Stimulated activated CD4-positive, alpha-beta T cell treated with anti-CD3 and anti-CD28 coated beads, Interleukin-12 subunit alpha, Interleukin-12 subunit beta, amount 100 ng/mL, for 24 hours (primary cell): ENCODE results near the gene C2orf72.
"Not testable (repeated sequence)": the region's sequence is repeated elsewhere in the genome, so short reads cannot be mapped to it uniquely, and the experiment has no call there.

Experiments
- DNase-seq, 2 experiments: peaks; one replicate each; pipeline ENCODE4 v3.0.0-alpha.2; 2020; ENCODE audit warnings: low read depth in 2 of 2

The C2orf72 gene

DNA sequence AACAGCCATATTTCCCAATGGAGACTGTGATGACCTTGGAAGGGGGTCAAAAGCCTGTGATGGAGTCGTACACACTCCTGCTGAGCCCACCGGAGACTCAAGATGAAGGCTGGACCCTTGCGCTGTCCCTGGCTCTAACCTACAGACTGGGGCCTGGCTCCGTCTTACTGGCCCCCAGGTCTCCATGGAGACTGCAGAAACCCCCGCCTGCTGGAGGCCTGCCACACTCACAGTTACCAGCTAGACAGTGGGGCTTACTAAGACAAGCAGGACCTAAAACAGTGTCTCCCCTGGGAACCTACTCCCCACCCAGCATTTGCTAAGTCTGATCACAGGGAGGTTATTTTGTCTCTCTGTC lies 9.6 kb downstream of the C2orf72 start:
- no peak for DNase-seq

GRCh38 chr2:231047274-231047922 lies 10.1 kb downstream of the C2orf72 start:
- no peak for DNase-seq

- no peak for DNase-seq
Measured at GRCh38 chr2:231047923-231048915, 10.9 kb downstream of the C2orf72 start.

DNA sequence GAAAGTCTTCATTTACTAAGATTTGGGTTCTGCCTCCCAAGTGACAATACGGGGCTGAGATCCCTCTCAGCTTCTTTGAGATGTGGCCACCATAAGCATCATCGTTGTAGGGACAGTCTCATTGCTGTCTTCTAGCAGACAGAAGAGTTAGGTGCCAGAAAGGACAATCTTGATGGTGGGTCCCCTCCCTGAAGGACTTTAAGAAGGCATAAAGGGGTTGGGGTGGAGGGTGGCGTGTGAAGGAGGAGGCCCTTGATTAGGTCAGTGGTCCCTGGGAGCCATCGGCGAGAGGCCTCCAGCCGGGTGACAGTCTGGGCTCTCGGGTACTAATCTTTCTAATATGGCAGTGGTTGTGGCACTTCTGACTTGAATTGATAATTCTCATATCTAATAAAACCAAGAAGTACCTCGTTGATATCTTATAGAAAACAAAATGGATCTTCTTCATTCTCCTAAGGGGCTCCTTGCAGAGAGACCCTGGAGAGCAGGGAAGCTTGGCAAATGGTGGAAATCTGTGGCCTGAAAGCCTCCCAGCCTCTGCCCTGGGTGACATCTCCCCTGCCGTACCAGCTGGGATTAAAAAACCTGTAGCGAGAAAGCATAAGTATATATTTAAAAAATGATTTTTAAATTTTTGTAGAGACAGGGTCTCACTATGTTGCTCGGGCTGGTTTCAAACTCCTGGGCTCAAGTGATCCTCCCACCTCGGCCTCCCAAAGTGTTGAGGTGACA lies 12.1 kb downstream of the C2orf72 start:
- no peak for DNase-seq

DNA sequence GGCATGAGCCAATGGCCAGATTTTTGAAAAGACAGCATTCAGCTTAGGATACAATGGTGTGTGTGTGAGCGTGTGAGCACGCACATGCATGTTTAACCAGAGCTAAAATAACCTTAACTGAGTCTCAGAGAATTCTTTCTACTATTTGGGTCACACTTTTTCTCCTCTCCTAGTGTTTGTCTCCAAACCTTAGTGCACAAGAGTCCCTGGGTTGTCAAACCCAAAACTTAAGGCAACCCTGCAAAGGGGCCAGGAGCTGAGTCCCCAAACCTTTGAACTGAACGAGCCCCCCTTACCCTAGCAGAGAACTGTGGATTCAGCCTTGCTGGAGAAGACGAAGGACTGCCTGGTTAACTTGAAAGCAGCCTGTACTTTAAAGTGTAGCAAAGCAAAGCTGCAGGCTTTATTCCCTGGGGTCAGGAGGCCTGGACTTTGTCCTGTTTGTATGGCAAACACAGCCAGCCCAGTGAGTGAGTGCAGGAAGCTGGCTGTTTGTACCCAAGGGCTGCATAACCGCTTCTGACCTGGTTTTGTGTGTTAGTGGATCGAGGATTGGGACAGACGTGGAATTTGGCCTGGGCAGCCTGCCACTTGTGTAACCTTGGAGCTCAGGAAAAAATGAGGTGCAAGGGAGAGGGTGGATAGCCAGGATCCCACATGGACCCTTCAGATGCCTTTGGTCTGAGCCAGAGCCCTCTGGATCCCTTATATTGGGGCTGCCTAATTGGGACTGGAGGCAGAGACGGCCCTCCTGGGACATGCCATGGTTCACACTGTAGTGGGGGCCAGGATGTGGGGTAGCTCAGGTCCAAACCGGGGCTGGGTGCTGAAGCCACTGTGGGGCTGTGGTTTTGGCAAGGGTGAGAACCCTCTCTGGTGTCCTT lies 12.9 kb downstream of the C2orf72 start:
- DNase-seq = no peak

- no peak for DNase-seq
Measured at GRCh38 chr2:231051116-231051515, 13.8 kb downstream of the C2orf72 start.

DNA sequence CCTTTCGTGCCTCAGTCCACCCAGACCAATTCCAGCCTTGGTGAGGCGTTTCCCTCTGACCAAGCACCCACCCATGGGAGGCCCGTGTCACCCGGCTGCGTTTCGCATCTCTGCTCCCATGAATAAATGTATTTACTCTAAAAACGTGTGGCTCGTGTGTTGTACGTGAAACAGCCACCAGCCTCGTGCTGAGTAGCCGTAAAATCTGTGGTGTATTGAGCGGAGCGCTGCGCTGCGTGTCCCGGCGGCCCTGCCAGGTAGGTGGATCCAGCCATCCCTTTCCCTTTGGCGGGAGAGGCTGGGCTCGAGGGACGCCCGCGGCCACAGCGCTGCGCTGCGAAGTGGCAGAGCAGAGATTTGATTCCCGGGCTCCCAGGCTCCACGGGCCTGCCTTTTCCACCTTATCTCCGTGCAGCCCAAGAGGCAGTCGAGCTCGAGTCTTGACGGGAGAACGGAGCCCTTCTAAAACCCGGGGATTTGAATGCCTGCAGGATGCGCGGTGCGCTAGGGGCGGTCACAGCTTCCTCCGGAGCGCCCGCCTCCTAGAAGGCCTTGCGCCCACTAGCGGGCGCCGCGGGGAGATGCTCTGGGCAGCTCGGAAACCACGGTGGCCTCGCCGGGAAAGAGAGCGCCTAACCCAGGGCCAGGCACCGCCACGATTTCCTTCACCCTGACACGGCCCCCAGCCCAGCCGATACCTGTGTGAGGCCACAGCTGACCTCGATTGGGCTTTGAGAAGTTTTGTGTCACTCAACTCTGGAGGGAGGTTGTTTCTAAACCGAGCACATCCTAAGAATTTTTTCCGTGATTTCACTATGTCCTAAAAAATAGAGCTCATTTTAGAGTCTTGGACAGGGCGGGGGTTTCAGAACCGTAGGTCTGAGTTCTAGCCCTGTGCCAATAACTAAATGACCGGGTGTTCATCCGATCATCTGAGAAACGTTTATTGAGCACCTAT lies 15.4 kb downstream of the C2orf72 start:
- peak; percentile 70 to 79 for DNase-seq

DNA sequence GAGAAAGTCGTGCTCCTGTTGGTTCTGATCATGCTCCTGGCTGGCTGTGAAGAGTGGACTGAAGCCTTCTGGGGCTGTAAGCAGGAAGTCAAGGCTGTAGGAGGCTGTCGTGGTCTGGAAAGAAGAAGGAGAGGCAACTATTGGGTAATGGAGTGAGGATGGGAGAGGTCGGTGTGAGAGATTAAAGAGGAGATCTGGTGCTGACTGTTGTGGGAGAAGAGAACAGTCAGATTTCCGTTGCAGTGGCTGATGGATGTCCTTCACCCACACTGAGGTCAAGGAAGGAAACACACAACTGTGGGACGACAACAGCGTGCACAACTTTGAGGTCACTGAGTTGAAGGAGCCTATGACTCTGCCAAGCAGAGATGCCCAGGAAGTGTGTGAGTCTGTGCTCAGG lies 16.5 kb downstream of the C2orf72 start:
- no peak for DNase-seq

DNA sequence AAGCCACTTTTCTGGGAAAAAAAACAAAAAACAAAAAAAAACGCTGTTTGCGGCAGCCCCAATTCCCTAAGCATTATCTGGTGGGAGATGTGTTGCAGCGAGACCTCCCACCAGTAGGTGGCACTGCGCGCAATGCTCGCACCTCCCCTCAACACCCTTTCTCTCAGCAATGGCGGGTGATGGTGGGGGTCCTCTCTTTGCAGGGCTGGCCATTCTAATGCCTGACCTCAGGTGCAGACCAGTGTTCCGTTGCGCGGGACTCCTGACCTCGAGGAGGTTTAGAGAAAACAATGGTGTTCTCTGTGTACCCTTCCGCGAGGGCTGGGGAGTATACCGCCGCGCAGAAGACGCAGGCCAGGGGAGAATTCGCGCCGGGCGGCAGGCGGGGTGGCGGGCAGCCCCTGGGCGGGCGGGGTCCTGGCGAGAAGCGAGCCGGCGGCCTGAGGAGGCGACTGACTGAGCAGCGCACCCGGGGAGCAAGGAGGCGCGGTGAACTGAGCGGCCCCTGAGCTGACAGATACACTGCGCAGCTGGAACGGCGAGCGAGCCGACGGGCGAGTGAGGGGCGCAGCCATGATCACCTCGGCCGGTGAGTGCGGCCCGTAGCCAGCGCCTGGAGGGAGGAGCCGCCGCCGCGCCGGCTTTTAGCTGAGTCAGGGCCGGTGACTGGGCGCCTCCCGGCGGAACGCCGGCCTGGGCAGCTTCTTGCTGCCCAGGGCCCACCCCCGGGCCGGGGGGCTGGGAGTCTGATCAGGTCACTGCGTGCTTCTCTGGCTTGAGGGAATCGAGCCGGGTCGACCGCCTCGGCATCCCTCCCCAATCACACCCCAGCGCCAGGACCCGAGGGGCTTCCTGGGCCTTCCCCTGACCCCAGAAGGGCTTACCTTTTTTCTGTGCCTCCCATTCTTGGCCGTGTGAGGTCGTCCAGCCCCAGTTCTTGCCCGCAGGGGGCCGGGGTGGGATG lies 19.4 kb downstream of the C2orf72 start, which contains the start of gene PSMD1:
TSS of gene PSMD1 (plus strand) at position 415 of the 964 bp plus-strand sequence. CDS start at position 574, 159 bp downstream.
- peak; percentile 84 to 90 for DNase-seq

- no peak for DNase-seq
Measured at GRCh38 chr2:231057590-231057989, 20.3 kb downstream of the C2orf72 start.

GRCh38 chr2:231058761-231059550 lies 21.6 kb downstream of the C2orf72 start:
- no peak for DNase-seq

GRCh38 chr2:231059756-231060155 lies 22.4 kb downstream of the C2orf72 start:
- DNase-seq = no peak

DNA sequence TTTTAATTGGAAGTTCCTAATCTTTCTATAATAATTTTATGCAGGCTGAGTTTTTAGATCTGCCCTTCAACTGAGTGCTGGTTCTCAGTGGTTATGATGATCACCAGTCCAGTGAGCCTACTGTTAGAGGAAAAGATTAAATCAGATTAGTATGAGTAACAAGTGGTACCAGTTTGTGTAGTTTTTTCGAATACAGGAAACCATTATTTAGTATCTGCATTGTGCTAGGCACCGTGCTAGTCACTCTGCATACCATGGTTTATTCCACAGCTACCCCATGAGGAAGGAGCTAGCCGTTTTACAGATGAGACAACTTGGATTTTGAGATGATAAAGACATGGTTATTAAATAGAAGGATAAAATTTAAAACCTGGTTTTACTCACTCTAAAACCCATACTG lies 25.5 kb downstream of the C2orf72 start:
- no peak for DNase-seq

- no peak for DNase-seq
Measured at GRCh38 chr2:231063347-231063746, 26.0 kb downstream of the C2orf72 start.

DNA sequence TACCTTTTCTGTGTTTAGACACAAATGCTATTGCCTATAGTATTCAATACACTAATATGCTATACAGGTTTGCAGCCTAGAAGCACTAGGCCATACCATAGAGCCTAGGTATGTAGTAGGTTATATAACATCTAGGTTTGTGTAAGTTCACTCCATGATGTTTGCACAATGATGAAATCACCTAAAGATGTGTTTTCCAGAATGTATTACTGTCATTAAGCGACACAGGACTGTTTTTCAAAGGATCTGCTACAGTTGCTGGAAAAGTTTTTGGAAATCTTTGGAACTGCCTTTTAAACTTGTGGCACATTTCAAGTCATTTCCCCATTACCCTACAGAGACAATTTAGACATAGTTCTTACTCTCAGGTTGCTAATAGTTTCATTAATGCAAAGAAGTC lies 28.6 kb downstream of the C2orf72 start:
- DNase-seq = no peak

GRCh38 chr2:231067531-231067930 lies 30.2 kb downstream of the C2orf72 start:
- not testable (repeated sequence) for DNase-seq

DNA sequence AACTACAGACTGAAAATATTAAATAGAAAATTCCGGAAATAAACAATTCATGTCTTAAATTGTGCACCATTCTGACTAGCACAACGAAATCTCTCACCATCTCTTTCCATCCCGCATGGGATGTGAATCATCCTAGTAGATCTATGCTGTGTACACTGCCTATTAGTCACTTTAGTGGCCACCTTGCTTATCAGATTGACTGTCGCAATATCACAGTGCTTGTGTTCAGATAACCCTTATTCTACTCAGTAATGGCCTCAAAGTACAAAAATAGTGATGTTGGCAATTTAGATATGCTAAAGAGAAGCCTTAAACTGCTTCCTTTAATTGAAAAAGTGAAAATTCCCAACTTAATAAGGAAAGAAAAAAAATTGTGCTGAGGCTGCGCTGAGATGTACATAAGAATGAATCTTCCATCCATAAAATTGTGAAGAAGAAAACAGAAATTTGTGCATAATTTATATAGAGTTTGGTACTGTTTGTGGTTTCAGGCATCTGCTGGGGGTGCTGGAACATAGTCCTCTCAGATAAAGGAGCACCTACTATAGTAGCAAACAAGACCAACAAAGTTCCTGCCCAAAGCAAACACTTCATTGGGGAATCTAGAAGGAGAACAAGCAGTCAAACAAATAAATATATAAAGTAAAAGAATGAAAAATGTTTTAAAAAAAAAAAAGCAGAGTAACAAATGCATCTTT lies 31.4 kb downstream of the C2orf72 start:
- no peak for DNase-seq
